Activated CD4-positive, alpha-beta T cell treated with anti-CD3 and anti-CD28 coated beads, Interleukin-2, amount 10 ng/mL, durations not matched to agents 24 days and 14 days (primary cell): ENCODE data around the gene UGT1A4. TPM values are rescaled to one million over a fixed set of nuclear protein-coding genes. Genes with fewer than 3 reads are reported as not detected.
"Not testable (repeated sequence)": the region's sequence is repeated elsewhere in the genome, so short reads cannot be mapped to it uniquely, and the experiment has no call there.

Experiments used
- DNase-seq: peaks from one replicate; pipeline ENCODE4 v3.0.0; 2022
- H3K27ac Mint-ChIP-seq: one replicate; pipeline ENCODE4 v1.8.0; 2022; ENCODE audit warnings: mild to moderate bottlenecking, mixed read lengths
- H3K27me3 Mint-ChIP-seq: one replicate; pipeline ENCODE4 v1.8.0; 2022; ENCODE audit warnings: mixed read lengths
- H3K36me3 Mint-ChIP-seq: one replicate; pipeline ENCODE4 v1.8.0; 2022; ENCODE audit warnings: low read depth, mild to moderate bottlenecking, mixed read lengths
- H3K4me1 Mint-ChIP-seq: one replicate; pipeline ENCODE4 v1.8.0; 2021; ENCODE audit warnings: mixed read lengths
- H3K4me3 Mint-ChIP-seq: one replicate; pipeline ENCODE4 v1.8.0; 2022; ENCODE audit warnings: mild to moderate bottlenecking, moderate library complexity, mixed read lengths
- H3K9me3 Mint-ChIP-seq: one replicate; pipeline ENCODE4 v1.8.0; 2021; ENCODE audit warnings: mixed read lengths
- intact Hi-C: fragments of 100-400 bp; cut with micrococcal nuclease; formaldehyde crosslinking; loops from one replicate; pipeline ENCODE4 v1.15.1; 2023
- total RNA-seq: library from RNA; stranded (reverse); gene quantifications from 2 replicates; pipeline ENCODE4 v1.2.3, GENCODE V29; 2022

The UGT1A4 gene
- total RNA-seq, 1 donor from 2014 or later, result not detected

- intact Hi-C loops, result no loop called here
- H3K4me3 Mint-ChIP-seq, result no peak overlapping the region
Measured at GRCh38 chr2:233747283-233747544, 28.7 kb downstream of the UGT1A4 start.

GRCh38 chr2:233750689-233751088 lies 32.2 kb downstream of the UGT1A4 start:
- H3K36me3 Mint-ChIP-seq, H3K27me3 Mint-ChIP-seq, H3K4me1 Mint-ChIP-seq, H3K27ac Mint-ChIP-seq, intact Hi-C loops, H3K4me3 Mint-ChIP-seq, DNase-seq: not testable (repeated sequence)
- H3K9me3 Mint-ChIP-seq, result peaks cover 17% of the 10 kb centered on the region

More at GRCh38 chr2:233747283-233747544, 28.7 kb downstream of the UGT1A4 start:
- Mint-ChIP-seq H3K27me3 (no peaks in the 10 kb centered on the region), H3K9me3 (peaks cover 17% of the 10 kb centered on the region), H3K36me3 (no peaks in the 10 kb centered on the region), H3K27ac (no peak overlapping the region), H3K4me1 (no peaks in the 10 kb centered on the region)
- DNase-seq, result no peak

- H3K36me3 Mint-ChIP-seq, DNase-seq, H3K4me3 Mint-ChIP-seq, intact Hi-C loops, H3K27me3 Mint-ChIP-seq, H3K27ac Mint-ChIP-seq, H3K4me1 Mint-ChIP-seq: not testable (repeated sequence)
- peaks cover 17% of the 10 kb centered on the region for H3K9me3 Mint-ChIP-seq
Measured at GRCh38 chr2:233751212-233752009, 32.9 kb downstream of the UGT1A4 start.

- peaks cover 9% of the 10 kb centered on the region for H3K9me3 Mint-ChIP-seq
- no peaks in the 10 kb centered on the region for H3K4me1 Mint-ChIP-seq
- H3K27me3 Mint-ChIP-seq, result no peaks in the 10 kb centered on the region
- no peak for DNase-seq
- no peaks in the 10 kb centered on the region for H3K36me3 Mint-ChIP-seq
- H3K4me3 Mint-ChIP-seq, result no peak overlapping the region
- H3K27ac Mint-ChIP-seq, result no peak overlapping the region
- intact Hi-C loops, result no loop called here
Measured at GRCh38 chr2:233754872-233755611, 36.5 kb downstream of the UGT1A4 start.

- H3K36me3 Mint-ChIP-seq, result no peaks in the 10 kb centered on the region
- H3K4me3 Mint-ChIP-seq, result no peak overlapping the region
- H3K9me3 Mint-ChIP-seq, result peaks cover 5% of the 10 kb centered on the region
- DNase-seq, result no peak
- no peaks in the 10 kb centered on the region for H3K27me3 Mint-ChIP-seq
- intact Hi-C loops, result no loop called here
- no peak overlapping the region for H3K27ac Mint-ChIP-seq
- no peaks in the 10 kb centered on the region for H3K4me1 Mint-ChIP-seq
Measured at GRCh38 chr2:233756429-233757081, 38.0 kb downstream of the UGT1A4 start.

GRCh38 chr2:233758141-233758540 lies 39.6 kb downstream of the UGT1A4 start:
- H3K4me1 Mint-ChIP-seq, result no peaks in the 10 kb centered on the region
- DNase-seq, result no peak
- intact Hi-C loops, result no loop called here
- no peaks in the 10 kb centered on the region for H3K36me3 Mint-ChIP-seq
- H3K27me3 Mint-ChIP-seq, result no peaks in the 10 kb centered on the region
- H3K9me3 Mint-ChIP-seq, result no peaks in the 10 kb centered on the region
- no peak overlapping the region for H3K27ac Mint-ChIP-seq
- H3K4me3 Mint-ChIP-seq, result no peak overlapping the region

GRCh38 chr2:233758849-233759248 lies 40.3 kb downstream of the UGT1A4 start:
- Mint-ChIP-seq H3K36me3 (no peaks in the 10 kb centered on the region), H3K4me3 (no peak overlapping the region), H3K27me3 (peaks cover 5% of the 10 kb centered on the region), H3K9me3 (no peaks in the 10 kb centered on the region), H3K27ac (no peak overlapping the region), H3K4me1 (no peaks in the 10 kb centered on the region)
- no peak for DNase-seq
- intact Hi-C loops, result no loop called here

- no peak for DNase-seq
- Mint-ChIP-seq H3K4me3 (no peak within 1 kb of the TSS), H3K27me3 (peaks cover 8% of the 10 kb centered on the region), H3K27ac (no peak within 1 kb of the TSS), H3K9me3 (no peaks in the 10 kb centered on the region), H3K4me1 (peaks cover 3% of the 10 kb centered on the region), H3K36me3 (no peaks in the 10 kb centered on the region)
- intact Hi-C loops, result no loop called here
Measured at GRCh38 chr2:233760043-233760442, 41.5 kb downstream of the UGT1A4 start, which contains the start of gene UGT1A1. Gene UGT1A1 (plus strand): TSS chr2:233760270. CDS start chr2:233760288, 18 bp downstream.

- H3K27me3 Mint-ChIP-seq, result peaks cover 10% of the 10 kb centered on the region
- no peak for DNase-seq
- no peak overlapping the region for H3K4me3 Mint-ChIP-seq
- no peak overlapping the region for H3K27ac Mint-ChIP-seq
- H3K9me3 Mint-ChIP-seq, result no peaks in the 10 kb centered on the region
- intact Hi-C loops, result no loop called here
- H3K4me1 Mint-ChIP-seq, result peaks cover 3% of the 10 kb centered on the region
- H3K36me3 Mint-ChIP-seq, result no peaks in the 10 kb centered on the region
Measured at GRCh38 chr2:233761040-233761769, 42.7 kb downstream of the UGT1A4 start.

- H3K36me3 Mint-ChIP-seq, result no peaks in the 10 kb centered on the region
- DNase-seq, result no peak
- H3K27ac Mint-ChIP-seq, result no peak overlapping the region
- no peak overlapping the region for H3K4me3 Mint-ChIP-seq
- no peaks in the 10 kb centered on the region for H3K9me3 Mint-ChIP-seq
- intact Hi-C loops, result no loop called here
- peaks cover 12% of the 10 kb centered on the region for H3K27me3 Mint-ChIP-seq
- H3K4me1 Mint-ChIP-seq, result peaks cover 3% of the 10 kb centered on the region
Measured at GRCh38 chr2:233764264-233764663, 45.7 kb downstream of the UGT1A4 start.

- Mint-ChIP-seq H3K4me1 (peaks cover 3% of the 10 kb centered on the region), H3K36me3 (no peaks in the 10 kb centered on the region), H3K9me3 (no peaks in the 10 kb centered on the region), H3K27me3 (peaks cover 12% of the 10 kb centered on the region), H3K27ac (no peak overlapping the region), H3K4me3 (no peak overlapping the region)
- intact Hi-C loops, result no loop called here
- no peak for DNase-seq
Measured at GRCh38 chr2:233764761-233765160, 46.2 kb downstream of the UGT1A4 start.

- intact Hi-C loops, result no loop called here
- H3K4me3 Mint-ChIP-seq, result no peak overlapping the region
- H3K4me1 Mint-ChIP-seq, result peaks cover 3% of the 10 kb centered on the region
- peaks cover 12% of the 10 kb centered on the region for H3K27me3 Mint-ChIP-seq
- H3K27ac Mint-ChIP-seq, result no peak overlapping the region
- no peaks in the 10 kb centered on the region for H3K36me3 Mint-ChIP-seq
- no peak for DNase-seq
- no peaks in the 10 kb centered on the region for H3K9me3 Mint-ChIP-seq
Measured at GRCh38 chr2:233766416-233766815, 47.9 kb downstream of the UGT1A4 start.

GRCh38 chr2:233768076-233768475 lies 49.5 kb downstream of the UGT1A4 start:
- intact Hi-C loops, result no loop called here
- H3K27ac Mint-ChIP-seq, result no peak overlapping the region

More at GRCh38 chr2:233768076-233768475, 49.5 kb downstream of the UGT1A4 start:
- H3K9me3 Mint-ChIP-seq, result no peaks in the 10 kb centered on the region
- H3K4me3 Mint-ChIP-seq, result no peak overlapping the region
- H3K4me1 Mint-ChIP-seq, result peaks cover 3% of the 10 kb centered on the region
- DNase-seq, result no peak
- peaks cover 12% of the 10 kb centered on the region for H3K27me3 Mint-ChIP-seq
- no peaks in the 10 kb centered on the region for H3K36me3 Mint-ChIP-seq
